Vagina (tissue), 2 donors: Measurements from ENCODE around the gene KCNJ4. TPM values are rescaled to one million over a fixed set of nuclear protein-coding genes. Genes with fewer than 3 reads are reported as not detected.
"Not testable (repeated sequence)": the region's sequence is repeated elsewhere in the genome, so short reads cannot be mapped to it uniquely, and the experiment has no call there.

Experiments used
- DNase-seq, 2 donors: peaks; one replicate each; pipeline ENCODE4 v3.0.0-alpha.2; 2017; ENCODE audit errors: extremely low spot score in 2 of 2
- H3K27ac ChIP-seq: fragments of 200-600 bp; sonication (generic); one replicate; pipeline ENCODE4 v1.5.1; 2019
- H3K27me3 ChIP-seq: fragments of 200-600 bp; sonication (generic); one replicate; pipeline ENCODE4 v1.5.1; 2019
- H3K36me3 ChIP-seq, 2 donors: fragments of 200-600 bp; sonication (generic); one replicate each; pipeline ENCODE4 v1.5.1; 2017 to 2019
- H3K4me1 ChIP-seq: fragments of 200-600 bp; sonication (generic); one replicate; pipeline ENCODE4 v1.5.1; 2019
- H3K4me3 ChIP-seq, 2 donors: fragments of 200-600 bp; sonication (generic); 1 replicate in 1 of 2; 2 replicates in 1 of 2; pipeline ENCODE4 v1.5.1; 2016 to 2019
- H3K9me3 ChIP-seq: fragments of 200-600 bp; sonication (generic); one replicate; pipeline ENCODE4 v1.5.1; 2019
- CTCF ChIP-seq, 3 experiments: fragments of 450-650 bp in 2 of 3; fragments of 200-600 bp in 1 of 3; sonication (generic) in 1 of 3; IDR thresholded peaks; one replicate each; pipeline ENCODE4 v1.5.1; 2017 to 2019; ENCODE audit warnings: antibody characterized with exemption in 3 of 3, mild to moderate bottlenecking in 2 of 3, moderate library complexity in 2 of 3
- POLR2A ChIP-seq, 2 donors: fragments of 450-650 bp; IDR thresholded peaks; one replicate each; pipeline ENCODE4 v1.6.1; 2017; ENCODE audit warnings: antibody characterized with exemption in 2 of 2, mild to moderate bottlenecking in 2 of 2, moderate library complexity in 2 of 2
- POLR2AphosphoS5 ChIP-seq, 2 donors: sonication (generic); formaldehyde crosslinking; IDR thresholded peaks; one replicate each; pipeline ENCODE4 v1.9.0; 2017; ENCODE audit warnings: antibody characterized with exemption in 2 of 2, mild to moderate bottlenecking in 2 of 2, low read depth in 1 of 2; ENCODE audit not compliant: insufficient read depth in 1 of 2
- intact Hi-C: fragments of 100-400 bp; cut with DNase I; formaldehyde crosslinking; loops from one replicate; pipeline ENCODE4 v1.15.1; 2023
- total RNA-seq: library from RNA; depleted of rRNA; stranded (reverse); fragments of >200 nt; gene quantifications from one replicate; pipeline ENCODE4 v1.2.3, GENCODE V29; 2016

The KCNJ4 gene
- total RNA-seq, 1 donor from 2014 or later = not detected

GRCh38 chr22:38404419-38404818, 50.6 kb downstream of the KCNJ4 start:
- intact Hi-C loops = no loop called here
- no peak overlapping the region for H3K4me3 ChIP-seq
- no peak for DNase-seq
- no peaks in the 10 kb centered on the region for H3K4me1 ChIP-seq
- no peaks in the 10 kb centered on the region for H3K9me3 ChIP-seq
- no peaks in the 10 kb centered on the region for H3K36me3 ChIP-seq
- no peak overlapping the region for H3K27ac ChIP-seq
- H3K27me3 ChIP-seq = no peaks in the 10 kb centered on the region
- TF ChIP-seq POLR2AphosphoS5 (IDR thresholded peaks at IDR 0.05; ENCODE audit: insufficient read depth in 1 of 2, low read depth in 1 of 2) (no peak), POLR2A (IDR thresholded peaks at IDR 0.05) (no peak), CTCF (IDR thresholded peaks at IDR 0.05) (no peak)

GRCh38 chr22:38403812-38404211, 51.2 kb downstream of the KCNJ4 start:
- no peak for DNase-seq
- Histone ChIP-seq H3K27ac (no peak overlapping the region), H3K36me3 (no peaks in the 10 kb centered on the region), H3K9me3 (no peaks in the 10 kb centered on the region), H3K4me3 (no peak overlapping the region), H3K4me1 (no peaks in the 10 kb centered on the region), H3K27me3 (no peaks in the 10 kb centered on the region)
- no peak for TF ChIP-seq POLR2AphosphoS5 (IDR thresholded peaks at IDR 0.05; ENCODE audit: insufficient read depth in 1 of 2, low read depth in 1 of 2)
- no peak for TF ChIP-seq POLR2A (IDR thresholded peaks at IDR 0.05)
- no peak for TF ChIP-seq CTCF (IDR thresholded peaks at IDR 0.05)
- intact Hi-C loops = no loop called here

- Histone ChIP-seq H3K9me3 (no peaks in the 10 kb centered on the region), H3K27me3 (no peaks in the 10 kb centered on the region), H3K27ac (no peak overlapping the region), H3K36me3 (no peaks in the 10 kb centered on the region), H3K4me1 (peaks cover under 1% of the 10 kb centered on the region), H3K4me3 (no peak overlapping the region)
- TF ChIP-seq POLR2A (IDR thresholded peaks at IDR 0.05) = no peak
- TF ChIP-seq CTCF (IDR thresholded peaks at IDR 0.05) = no peak
- TF ChIP-seq POLR2AphosphoS5 (IDR thresholded peaks at IDR 0.05; ENCODE audit: insufficient read depth in 1 of 2, low read depth in 1 of 2) = no peak
- DNase-seq = peak in 1 of 2 donors; percentile 76
- intact Hi-C loops = no loop called here
These were observed 52.8 kb downstream of the KCNJ4 start for GRCh38 chr22:38402204-38402603.

GRCh38 chr22:38401336-38402084, 53.5 kb downstream of the KCNJ4 start:
- Histone ChIP-seq H3K27me3 (no peaks in the 10 kb centered on the region), H3K4me1 (peaks cover 8% of the 10 kb centered on the region), H3K27ac (no peak overlapping the region), H3K9me3 (no peaks in the 10 kb centered on the region), H3K4me3 (no peak overlapping the region), H3K36me3 (no peaks in the 10 kb centered on the region)
- TF ChIP-seq POLR2AphosphoS5 (IDR thresholded peaks at IDR 0.05; ENCODE audit: insufficient read depth in 1 of 2, low read depth in 1 of 2) (no peak), CTCF (IDR thresholded peaks at IDR 0.05) (no peak), POLR2A (IDR thresholded peaks at IDR 0.05) (no peak)
- intact Hi-C loops = no loop called here
- peak in 1 of 2 donors; percentile 82 for DNase-seq

- H3K4me1 ChIP-seq = peaks cover 20% of the 10 kb centered on the region
- H3K9me3 ChIP-seq, H3K27me3 ChIP-seq, H3K27ac ChIP-seq, H3K4me3 ChIP-seq, DNase-seq, intact Hi-C loops, H3K36me3 ChIP-seq: not testable (repeated sequence)
These were observed 54.7 kb downstream of the KCNJ4 start for GRCh38 chr22:38400256-38400655.
